ENCODE results near the gene C6orf136.

DNA sequence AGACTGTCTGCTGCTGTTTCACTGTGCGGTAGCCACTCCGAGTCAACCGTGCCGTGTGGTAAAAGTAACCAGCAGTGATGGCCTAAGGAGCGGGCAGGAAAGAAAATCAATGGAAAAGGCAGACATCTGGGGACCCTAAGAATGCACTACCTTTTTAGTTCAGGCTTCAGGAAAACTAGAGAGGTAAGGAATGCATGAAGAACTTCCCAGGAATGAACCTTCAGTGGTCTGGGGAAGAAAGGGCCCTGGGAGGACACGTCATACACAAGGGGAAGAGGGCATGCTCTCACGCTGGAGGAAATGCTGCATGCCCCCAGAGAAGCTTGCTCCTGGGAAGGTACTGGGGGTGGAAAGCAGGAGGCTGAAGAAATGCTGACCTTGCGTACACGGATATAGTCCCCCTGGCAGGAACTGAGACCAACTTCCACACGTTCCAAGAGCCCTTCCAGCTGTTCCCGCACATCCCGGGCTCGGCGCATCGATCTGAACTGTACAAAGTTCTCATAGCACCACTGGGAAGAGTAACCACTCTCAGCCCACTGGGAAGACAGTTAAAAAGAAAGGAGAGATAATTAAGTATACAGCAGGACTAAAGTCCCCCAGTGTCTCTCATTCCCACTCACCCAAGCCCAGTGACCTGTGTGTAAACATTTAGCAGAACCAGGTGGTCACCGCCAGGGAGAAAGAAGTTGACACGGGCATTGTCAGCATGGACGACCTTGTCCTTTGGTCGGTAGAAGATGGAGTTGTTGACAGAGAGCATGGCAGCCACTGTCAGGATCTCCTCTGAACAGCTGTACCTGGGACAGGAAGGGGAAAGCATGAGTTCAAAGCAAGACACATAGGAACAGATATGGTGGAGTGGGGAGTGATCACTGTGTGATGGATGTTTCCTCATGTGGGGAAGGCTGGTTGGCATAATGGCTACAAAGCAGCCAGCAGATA lies 8.1 kb downstream of the C6orf136 start:
- TF ChIP-seq, protein P1, sequence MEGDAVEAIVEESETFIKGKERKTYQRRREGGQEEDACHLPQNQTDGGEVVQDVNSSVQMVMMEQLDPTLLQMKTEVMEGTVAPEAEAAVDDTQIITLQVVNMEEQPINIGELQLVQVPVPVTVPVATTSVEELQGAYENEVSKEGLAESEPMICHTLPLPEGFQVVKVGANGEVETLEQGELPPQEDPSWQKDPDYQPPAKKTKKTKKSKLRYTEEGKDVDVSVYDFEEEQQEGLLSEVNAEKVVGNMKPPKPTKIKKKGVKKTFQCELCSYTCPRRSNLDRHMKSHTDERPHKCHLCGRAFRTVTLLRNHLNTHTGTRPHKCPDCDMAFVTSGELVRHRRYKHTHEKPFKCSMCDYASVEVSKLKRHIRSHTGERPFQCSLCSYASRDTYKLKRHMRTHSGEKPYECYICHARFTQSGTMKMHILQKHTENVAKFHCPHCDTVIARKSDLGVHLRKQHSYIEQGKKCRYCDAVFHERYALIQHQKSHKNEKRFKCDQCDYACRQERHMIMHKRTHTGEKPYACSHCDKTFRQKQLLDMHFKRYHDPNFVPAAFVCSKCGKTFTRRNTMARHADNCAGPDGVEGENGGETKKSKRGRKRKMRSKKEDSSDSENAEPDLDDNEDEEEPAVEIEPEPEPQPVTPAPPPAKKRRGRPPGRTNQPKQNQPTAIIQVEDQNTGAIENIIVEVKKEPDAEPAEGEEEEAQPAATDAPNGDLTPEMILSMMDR (IDR thresholded peaks at IDR 0.05; ENCODE audit: low read depth, low read length), result no peak
- no peak for TF ChIP-seq EZH2phosphoT487 (IDR thresholded peaks at IDR 0.05; ENCODE audit: low read depth)

Data from OCI-LY3 (cell line).